GM23248 (cell line): ENCODE results near the gene TMEM201. TPM values are rescaled to one million over a fixed set of nuclear protein-coding genes. Genes with fewer than 3 reads are reported as not detected.

ENCODE experiments used
- DNase-seq: peaks from one replicate; pipeline ENCODE4 v3.0.0-alpha.2; 2015
- H2AFZ ChIP-seq: fragments of 200-600 bp; sonication (generic); 2 replicates; pipeline ENCODE4 v1.6.1; 2016; ENCODE audit warnings: antibody characterized with exemption
- H3F3A ChIP-seq: fragments of 200-600 bp; sonication (generic); 2 replicates; pipeline ENCODE4 v1.6.1; 2016; ENCODE audit warnings: mild to moderate bottlenecking, antibody characterized with exemption, mixed run types; ENCODE audit not compliant: insufficient read depth
- H3K27ac ChIP-seq: fragments of 200-600 bp; sonication (generic); 2 replicates; pipeline ENCODE4 v1.5.1; 2016; ENCODE audit warnings: mild to moderate bottlenecking
- H3K27me3 ChIP-seq: fragments of 200-600 bp; sonication (generic); replicated peaks from 2 replicates; pipeline ENCODE4 v1.6.1; 2016; ENCODE audit warnings: mild to moderate bottlenecking; ENCODE audit not compliant: insufficient read depth
- H3K36me3 ChIP-seq: fragments of 200-600 bp; sonication (generic); 2 replicates; pipeline ENCODE4 v1.6.1; 2016; ENCODE audit warnings: low read depth, mild to moderate bottlenecking
- H3K4me1 ChIP-seq: fragments of 200-600 bp; sonication (generic); 2 replicates; pipeline ENCODE4 v1.6.1; 2016; ENCODE audit warnings: mild to moderate bottlenecking; ENCODE audit not compliant: insufficient read depth
- H3K4me2 ChIP-seq: fragments of 200-600 bp; sonication (generic); one replicate; pipeline ENCODE4 v1.6.1; 2016; ENCODE audit warnings: mild to moderate bottlenecking; ENCODE audit not compliant: unreplicated experiment
- H3K4me3 ChIP-seq: fragments of 200-600 bp; sonication (generic); 2 replicates; pipeline ENCODE4 v1.5.1; 2016; ENCODE audit warnings: mild to moderate bottlenecking
- H3K79me2 ChIP-seq: fragments of 200-600 bp; sonication (generic); 2 replicates; pipeline ENCODE4 v1.6.1; 2016; ENCODE audit warnings: mild to moderate bottlenecking; ENCODE audit not compliant: insufficient read depth
- H3K9ac ChIP-seq: fragments of 200-600 bp; sonication (generic); 2 replicates; pipeline ENCODE4 v1.6.1; 2016; ENCODE audit warnings: mild to moderate bottlenecking
- H3K9me2 ChIP-seq: fragments of 200-600 bp; sonication (generic); 2 replicates; pipeline ENCODE4 v1.6.1; 2016; ENCODE audit warnings: mixed run types, mild to moderate bottlenecking, moderate library complexity; ENCODE audit not compliant: insufficient read depth
- H3K9me3 ChIP-seq: fragments of 200-600 bp; sonication (generic); one replicate; pipeline ENCODE4 v1.6.1; 2017; ENCODE audit warnings: low read depth
- H4K20me1 ChIP-seq: fragments of 200-600 bp; sonication (generic); 2 replicates; pipeline ENCODE4 v1.6.0; 2016; ENCODE audit not compliant: insufficient read depth
- EZH2 ChIP-seq: fragments of 200-600 bp; sonication (generic); IDR thresholded peaks from 2 replicates; pipeline ENCODE4 v1.6.1; 2018; ENCODE audit warnings: antibody characterized with exemption, mild to moderate bottlenecking; ENCODE audit not compliant: insufficient read depth, poor library complexity, severe bottlenecking
- EZH2phosphoT487 ChIP-seq: fragments of 200-600 bp; sonication (generic); IDR thresholded peaks from 2 replicates; pipeline ENCODE4 v1.6.1; 2018; ENCODE audit warnings: antibody characterized with exemption, moderate library complexity, mild to moderate bottlenecking, low read depth; ENCODE audit not compliant: insufficient read depth
- WGBS, 2 experiments: methylation state at CpG; one replicate each; pipeline ENCODE4 v1.1.6; 2015 to 2017; ENCODE audit warnings: low lambda C conversion rate in 2 of 2, low coverage in 1 of 2; ENCODE audit errors: missing lambda C conversion rate in 2 of 2; 5-methylcytosine and 5-hydroxymethylcytosine counted together
- in situ Hi-C: fragments of 300-500 bp; cut with MboI; formaldehyde crosslinking; loops from 2 replicates; pipeline ENCODE4 v1.15.0; 2020
- polyA plus RNA-seq: library from polyadenylated mRNA; unstranded; fragments of >200 nt; fragmentation: Nextera tagmentation; extraction: Ambion mirVana; gene quantifications from 2 replicates; pipeline ENCODE4 v1.2.1, GENCODE V29; 2016
- total RNA-seq: library from RNA; depleted of rRNA; stranded (reverse); fragments of >200 nt; shearing (Covaris generic); gene quantifications from 2 replicates; pipeline ENCODE4 v1.2.3, GENCODE V29; 2014

TMEM201 gene
- total and polyA plus RNA-seq, 2 experiments from 2014 or later, result 5.7 to 6.7 TPM

DNA sequence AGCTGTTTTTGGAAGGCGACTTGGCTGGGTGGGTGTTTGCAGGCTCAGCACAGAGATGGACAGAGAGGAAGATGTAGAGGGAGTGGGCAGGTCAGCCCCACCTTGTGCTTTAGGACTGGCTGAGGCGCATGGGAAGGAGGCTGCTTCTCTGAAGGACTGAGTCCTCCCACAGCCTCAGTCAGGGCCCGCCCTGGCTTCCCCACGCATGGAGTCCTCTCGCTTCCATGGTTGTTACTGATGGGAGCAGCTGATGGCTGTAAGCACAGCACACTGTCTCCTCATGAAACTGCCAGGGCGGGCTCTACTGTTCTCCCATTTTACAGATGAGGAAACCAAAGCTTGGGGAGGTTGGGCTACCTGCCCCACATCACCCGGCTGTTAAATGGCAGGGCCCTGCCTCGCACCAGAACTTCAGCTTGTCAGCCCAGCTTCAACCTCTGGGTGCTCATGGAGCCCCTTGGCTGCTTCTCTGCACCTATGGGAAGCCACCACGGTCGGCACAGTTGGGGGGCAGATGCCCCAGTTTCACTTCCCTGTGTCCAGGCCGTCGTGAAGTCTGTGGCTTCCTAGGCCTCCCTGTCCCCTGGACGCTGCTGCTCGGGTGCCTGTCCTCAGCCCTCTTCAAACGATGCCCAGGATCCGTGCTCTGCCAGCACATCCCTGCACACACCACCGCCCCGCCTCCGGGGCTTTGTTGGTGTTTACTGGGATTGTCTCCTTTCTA, 2.4 kb downstream of the TMEM201 start:
- TF ChIP-seq EZH2, result no peak
- no peak for TF ChIP-seq EZH2phosphoT487
- DNase-seq, result no peak
- no peaks in the 10 kb centered on the region for H3K4me1 ChIP-seq
- H3K4me3 ChIP-seq, result no peak overlapping the region
- in situ Hi-C loops, result no loop called here
- no peaks in the 10 kb centered on the region for H4K20me1 ChIP-seq
- H3K9me2 ChIP-seq, result no peaks in the 10 kb centered on the region
- H3F3A ChIP-seq, result no peaks in the 10 kb centered on the region
- H3K4me2 ChIP-seq, result no peak overlapping the region
- H3K9ac ChIP-seq, result no peak overlapping the region
- H2AFZ ChIP-seq, result no peak overlapping the region
- peaks cover 30% of the 10 kb centered on the region for H3K79me2 ChIP-seq
- WGBS, 2 experiments, result 86 to 88% methylated on average over 18 to 19 of the region's 19 CpGs
- H3K27ac ChIP-seq, result no peak overlapping the region
- no peaks in the 10 kb centered on the region for H3K27me3 ChIP-seq
- no peaks in the 10 kb centered on the region for H3K9me3 ChIP-seq
- H3K36me3 ChIP-seq, result no peaks in the 10 kb centered on the region

DNA sequence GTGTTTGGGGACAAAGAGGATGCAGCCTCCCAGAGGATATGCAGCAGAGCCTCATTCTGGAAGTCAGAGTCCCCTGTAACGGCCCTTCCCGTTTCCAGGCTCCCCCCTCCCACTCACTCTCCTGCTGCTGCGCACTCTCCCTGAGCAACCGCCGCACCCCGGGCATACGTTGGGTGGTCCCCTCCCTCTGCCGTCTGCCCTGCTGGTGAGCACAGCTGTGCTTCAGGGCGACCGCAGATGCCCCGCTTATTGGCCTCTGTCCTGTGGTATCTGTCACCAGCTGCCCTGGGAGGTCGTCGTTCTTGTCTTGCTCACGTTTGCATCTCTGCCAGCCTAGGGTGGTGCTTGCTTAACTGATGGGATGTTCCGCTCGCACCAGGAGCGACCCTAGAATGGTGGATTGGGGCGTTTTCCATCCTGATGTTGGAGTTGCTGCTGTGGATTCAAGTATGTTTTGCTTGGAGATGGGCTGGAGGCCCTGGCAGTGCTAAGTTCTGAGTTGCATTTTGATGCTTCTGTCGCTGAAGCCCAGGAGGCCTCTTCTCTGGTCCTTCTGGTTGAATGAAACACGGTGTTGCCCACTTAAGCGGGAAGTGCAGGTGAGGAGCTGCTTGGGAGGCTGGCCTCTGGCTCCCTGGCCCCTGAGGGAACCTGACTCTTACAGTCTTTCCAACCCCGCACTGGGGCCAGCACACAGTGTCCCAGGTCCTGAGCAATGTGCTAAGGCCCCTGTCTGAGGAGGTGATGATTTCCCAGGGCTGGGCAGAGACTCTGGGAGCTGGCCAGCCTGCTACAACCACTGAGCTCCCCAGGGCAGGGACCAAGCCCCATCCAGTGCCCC, 3.2 kb downstream of the TMEM201 start:
- no peak for DNase-seq
- in situ Hi-C loops, result no loop called here

DNA sequence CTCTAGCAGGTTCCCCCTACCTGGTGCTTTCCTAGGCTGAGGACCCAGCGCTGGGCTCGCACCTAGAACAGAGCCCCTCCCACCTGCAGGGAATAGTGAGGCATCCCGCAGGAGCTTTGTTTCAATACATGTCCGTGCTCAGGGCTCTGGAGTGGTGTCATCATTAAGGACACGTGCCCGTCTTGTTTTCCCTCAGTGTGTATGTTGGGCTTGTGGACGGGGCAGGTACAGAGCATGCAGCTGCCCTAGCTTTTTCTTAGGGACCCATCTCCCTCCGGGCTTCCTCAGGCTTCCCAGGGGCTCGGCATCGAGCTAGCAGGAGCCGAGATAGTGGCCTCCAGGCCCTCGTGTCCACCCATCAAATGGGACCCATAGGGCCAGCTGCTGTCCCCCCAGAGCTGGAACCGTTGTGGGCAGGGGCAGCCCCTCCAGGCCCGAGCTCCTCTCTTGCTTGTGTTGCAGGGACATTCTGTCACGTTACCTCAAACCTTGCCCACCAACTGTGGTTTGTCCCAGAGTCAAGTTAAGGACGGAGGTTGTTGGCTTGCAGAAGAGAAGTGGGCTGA, 3.9 kb downstream of the TMEM201 start:
- H3K27me3 ChIP-seq, result no peaks in the 10 kb centered on the region
- in situ Hi-C loops, result no loop called here
- no peaks in the 10 kb centered on the region for H3K36me3 ChIP-seq
- H3K4me3 ChIP-seq, result no peak overlapping the region
- H3K4me2 ChIP-seq, result no peak overlapping the region
- peaks cover 30% of the 10 kb centered on the region for H3K79me2 ChIP-seq
- no peak for DNase-seq
- H3K9ac ChIP-seq, result no peak overlapping the region
- no peaks in the 10 kb centered on the region for H3K9me3 ChIP-seq
- no peaks in the 10 kb centered on the region for H4K20me1 ChIP-seq
- H3K9me2 ChIP-seq, result no peaks in the 10 kb centered on the region
- no peak overlapping the region for H3K27ac ChIP-seq
- TF ChIP-seq EZH2 (no peak), EZH2phosphoT487 (no peak)
- no peaks in the 10 kb centered on the region for H3F3A ChIP-seq
- H3K4me1 ChIP-seq, result no peaks in the 10 kb centered on the region
- WGBS, 2 experiments, result 86 to 88% methylated on average over 11 to 16 of the region's 16 CpGs
- H2AFZ ChIP-seq, result no peak overlapping the region

More for the DNA sequence above, 3.2 kb downstream of the TMEM201 start:
- Histone ChIP-seq H3K79me2 (peaks cover 30% of the 10 kb centered on the region), H3F3A (no peaks in the 10 kb centered on the region), H3K9me3 (no peaks in the 10 kb centered on the region), H3K36me3 (no peaks in the 10 kb centered on the region), H3K9me2 (no peaks in the 10 kb centered on the region), H3K27me3 (no peaks in the 10 kb centered on the region), H3K4me3 (no peak overlapping the region), H3K9ac (no peak overlapping the region), H4K20me1 (no peaks in the 10 kb centered on the region), H3K27ac (no peak overlapping the region), H3K4me2 (no peak overlapping the region), H2AFZ (no peak overlapping the region), H3K4me1 (no peaks in the 10 kb centered on the region)
- TF ChIP-seq EZH2phosphoT487 (no peak), EZH2 (no peak)
- WGBS, 2 experiments, result 89% methylated on average over 22 of the region's 22 CpGs

DNA sequence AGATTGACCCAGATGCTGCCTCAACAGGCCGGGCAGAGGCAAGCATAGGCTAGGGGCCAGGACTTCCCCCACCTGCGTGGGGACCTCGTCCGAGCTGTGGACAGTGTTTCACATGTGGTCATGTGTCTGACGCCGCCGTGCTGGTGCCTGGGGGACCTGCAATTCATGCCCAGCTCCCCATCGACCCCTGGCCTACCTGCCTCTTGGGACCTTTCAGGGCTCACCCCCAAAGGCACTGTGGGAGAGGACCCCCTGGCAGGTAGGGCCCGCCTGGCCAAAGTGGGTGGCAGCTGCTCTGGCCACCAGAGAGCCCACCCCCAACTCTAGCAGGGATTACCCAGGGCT, 4.4 kb downstream of the TMEM201 start:
- Histone ChIP-seq H3K4me3 (no peak overlapping the region), H3K36me3 (no peaks in the 10 kb centered on the region), H3K79me2 (peaks cover 30% of the 10 kb centered on the region), H3K27ac (no peak overlapping the region), H3K4me1 (no peaks in the 10 kb centered on the region), H3K9me2 (no peaks in the 10 kb centered on the region), H3K9ac (no peak overlapping the region), H3K9me3 (no peaks in the 10 kb centered on the region), H4K20me1 (no peaks in the 10 kb centered on the region), H3K27me3 (no peaks in the 10 kb centered on the region), H2AFZ (no peak overlapping the region), H3K4me2 (no peak overlapping the region), H3F3A (no peaks in the 10 kb centered on the region)
- in situ Hi-C loops, result no loop called here
- WGBS, 2 experiments, result 76 to 83% methylated on average over 9 of the region's 9 CpGs
- TF ChIP-seq EZH2 (no peak), EZH2phosphoT487 (no peak)
- DNase-seq, result no peak
